ENCODE data around the gene ITGBL1. TPM values are rescaled to one million over a fixed set of nuclear protein-coding genes. Genes with fewer than 3 reads are reported as not detected.

Gene ITGBL1
- total and polyA plus RNA-seq, 2 donors (not counting 1 experiment from before 2014, with no cell fraction given): not detected

- intact Hi-C loops (cut with micrococcal nuclease): no loop called here
- CTCF ChIA-PET: no interaction called here
Observed at GRCh38 chr13:101415358-101416174, 36.9 kb upstream of the ITGBL1 start.

More at GRCh38 chr13:101415358-101416174, 36.9 kb upstream of the ITGBL1 start:
- Histone ChIP-seq H3K27me3 (replicated peaks in 1 of 4; ENCODE audit: control extremely low read depth in 1 of 4, control insufficient read depth in 3 of 4, insufficient read depth in 4 of 4, low read length in 3 of 4) (peaks cover 0 to 17% (median 12%) of the 10 kb centered on the region in 4 experiments), H3K79me2 (ENCODE audit: control insufficient read depth, insufficient read depth, low read length) (no peaks in the 10 kb centered on the region), H3K27ac (ENCODE audit: low read length in 2 of 2) (no peak overlapping the region), H2AFZ (ENCODE audit: insufficient read depth, low read depth, low read length, poor library complexity, severe bottlenecking) (no peak overlapping the region), H3K36me3 (replicated peaks in 1 of 2; ENCODE audit: control extremely low read depth in 1 of 2, control insufficient read depth in 1 of 2, extremely low read depth in 1 of 2, insufficient read depth in 2 of 2, low read length in 1 of 2) (no peaks in the 10 kb centered on the region), H3K9ac (ENCODE audit: low read length) (no peak overlapping the region), H4K20me1 (ENCODE audit: control insufficient read depth, insufficient read depth, low read length, poor library complexity, severe bottlenecking) (no peaks in the 10 kb centered on the region), H3K4me1 (ENCODE audit: control insufficient read depth in 2 of 2, insufficient read depth in 2 of 2, low read length in 2 of 2) (peaks cover 0 to 4% of the 10 kb centered on the region in 2 donors), H3K9me3 (ENCODE audit: control extremely low read depth in 1 of 3, control insufficient read depth in 2 of 3, insufficient read depth in 1 of 3, low read length in 2 of 3) (no peaks in the 10 kb centered on the region), H3K4me3 (ENCODE audit: control extremely low read depth in 1 of 5, extremely low read depth in 1 of 5, insufficient read depth in 1 of 5, low read depth in 2 of 5, low read length in 4 of 5) (no peak overlapping the region), H3K4me2 (replicated peaks; ENCODE audit: low read depth, low read length, poor library complexity, severe bottlenecking) (no peak overlapping the region)
- peaks cover 31% of the 10 kb centered on the region for H3K27me3 Mint-ChIP-seq
- no peaks in the 10 kb centered on the region for H3K4me1 Mint-ChIP-seq
- peaks cover 3% of the 10 kb centered on the region for H3K9me3 Mint-ChIP-seq (ENCODE audit: insufficient read depth)
- ATAC-seq (ENCODE audit: low read depth): no peak
- TF ChIP-seq EZH2 (IDR thresholded peaks at IDR 0.05; ENCODE audit: borderline replicate concordance, insufficient read depth, low read depth, low read length, poor library complexity, severe bottlenecking): no peak
- no peak for TF ChIP-seq CTCF (IDR thresholded peaks at IDR 0.05)
- POLR2A ChIA-PET: no interaction called here
- H3K4me3 Mint-ChIP-seq: no peak overlapping the region
- no peak for DNase-seq
- 21% methylated on average over 28 of the region's 43 CpGs for WGBS (ENCODE audit: insufficient coverage)
- H3K27ac Mint-ChIP-seq: no peak overlapping the region

Measured in B cell (primary cell).